SK-N-SH (cell line): Measurements from ENCODE around the gene MS4A10. TPM values are rescaled to one million over a fixed set of nuclear protein-coding genes. Genes with fewer than 3 reads are reported as not detected.

Experiments used
- CTCF ChIA-PET: fragments of 300-600, 350-600 bp; formaldehyde crosslinking; extraction: SDS; loops from one replicate; lab custom pipeline; 2021; lab: Yijun Ruan, JAX
- POLR2A ChIA-PET: fragments of 350-600 bp; sonication (Branson Sonifier 250); formaldehyde crosslinking; extraction: SDS; loops from one replicate; lab custom pipeline; 2020; ENCODE audit warnings: antibody characterized with exemption, inconsistent platforms; lab: Yijun Ruan, JAX
- DNase-seq: peaks from one replicate; pipeline ENCODE4 v3.0.0; 2012
- H2AFZ ChIP-seq: fragments of 200-600 bp; sonication (generic); 2 replicates; pipeline ENCODE4 v1.8.1; 2016; ENCODE audit warnings: antibody characterized with exemption, mild to moderate bottlenecking, low read depth
- H3F3A ChIP-seq: fragments of 200-600 bp; sonication (generic); replicated peaks from 2 replicates; pipeline ENCODE3; 2016; ENCODE audit warnings: antibody characterized with exemption, mild to moderate bottlenecking; ENCODE audit not compliant: insufficient read depth
- H3K27ac ChIP-seq, 2 experiments: fragments of 200-500 bp in 1 of 2; fragments of 200-600 bp in 1 of 2; sonication (Bioruptor generic) in 1 of 2; sonication (generic), shearing (Covaris generic) in 1 of 2; 2 replicates each; pipeline versions ENCODE4 v1.5.1 to v1.6.1; 2014 to 2016; ENCODE audit warnings: low read depth in 2 of 2, inconsistent platforms in 1 of 2, low read length in 1 of 2, mild to moderate bottlenecking in 1 of 2, mixed read lengths in 1 of 2
- H3K27me3 ChIP-seq: fragments of 200-600 bp; sonication (generic), shearing (Covaris generic); 2 replicates; pipeline ENCODE4 v1.6.1; 2016; ENCODE audit warnings: mixed run types; ENCODE audit not compliant: insufficient read depth
- H3K36me3 ChIP-seq, 2 experiments: fragments of 200-500 bp in 1 of 2; fragments of 200-600 bp in 1 of 2; sonication (Bioruptor generic) in 1 of 2; sonication (generic) in 1 of 2; replicated peaks in 1 of 2; 2 replicates each; pipeline versions ENCODE3 to v1.5.1; 2014 to 2016; ENCODE audit warnings: low read length in 1 of 2, mild to moderate bottlenecking in 1 of 2; ENCODE audit not compliant: insufficient read depth in 2 of 2, control insufficient read depth in 1 of 2
- H3K4me1 ChIP-seq, 2 experiments: fragments of 200-500 bp in 1 of 2; fragments of 200-600 bp in 1 of 2; sonication (Bioruptor generic) in 1 of 2; sonication (generic), shearing (Covaris generic) in 1 of 2; 2 replicates each; pipeline versions ENCODE4 v1.5.1 to v1.6.1; 2014 to 2016; ENCODE audit warnings: low read depth in 1 of 2, low read length in 1 of 2, mixed run types in 1 of 2; ENCODE audit not compliant: insufficient read depth in 2 of 2, control insufficient read depth in 1 of 2
- H3K4me2 ChIP-seq: fragments of 200-600 bp; sonication (generic), shearing (Covaris generic); 2 replicates; pipeline ENCODE4 v1.6.1; 2017; ENCODE audit warnings: mixed run types
- H3K4me3 ChIP-seq, 2 experiments: fragments of 200-500 bp in 1 of 2; fragments of 200-600 bp in 1 of 2; sonication (Bioruptor generic) in 1 of 2; sonication (generic), shearing (Covaris generic) in 1 of 2; 2 replicates each; pipeline versions ENCODE4 v1.5.1 to v1.8.1; 2014 to 2016; ENCODE audit warnings: low read depth in 2 of 2, inconsistent platforms in 1 of 2, low read length in 1 of 2, mild to moderate bottlenecking in 1 of 2, mixed read lengths in 1 of 2, moderate library complexity in 1 of 2
- H3K79me2 ChIP-seq: fragments of 200-600 bp; sonication (generic); 2 replicates; pipeline ENCODE4 v1.8.1; 2017; ENCODE audit warnings: mild to moderate bottlenecking; ENCODE audit not compliant: insufficient read depth
- H3K9ac ChIP-seq: fragments of 200-600 bp; sonication (generic); 2 replicates; pipeline ENCODE4 v1.6.1; 2017; ENCODE audit warnings: mixed run types
- H3K9me2 ChIP-seq: fragments of 200-600 bp; sonication (generic); 2 replicates; pipeline ENCODE4 v1.6.1; 2017; ENCODE audit warnings: mixed run types
- H3K9me3 ChIP-seq: fragments of 200-600 bp; sonication (generic); 2 replicates; pipeline ENCODE4 v1.6.1; 2017; ENCODE audit warnings: mixed run types, mild to moderate bottlenecking, moderate library complexity
- H4K20me1 ChIP-seq: fragments of 200-600 bp; sonication (generic); 2 replicates; pipeline ENCODE4 v1.6.1; 2017; ENCODE audit warnings: mild to moderate bottlenecking, mixed run types; ENCODE audit not compliant: insufficient read depth
- ELF1 ChIP-seq: IDR thresholded peaks from 2 replicates; pipeline ENCODE4 v1.4.0; 2012
- EP300 ChIP-seq, 2 experiments: IDR thresholded peaks; 2 replicates each; pipeline versions ENCODE4 v1.4.0 to v1.6.1; 2012; ENCODE audit warnings: borderline replicate concordance in 1 of 2, low read depth in 1 of 2, low read length in 1 of 2
- FOSL2 ChIP-seq: IDR thresholded peaks from 2 replicates; pipeline ENCODE4 v1.4.0; 2012; ENCODE audit warnings: low read depth, mild to moderate bottlenecking, moderate library complexity, borderline replicate concordance
- IRF3 ChIP-seq: fragments of 150-350 bp; IDR thresholded peaks from 2 replicates; pipeline ENCODE4 v1.6.1; 2016; ENCODE audit warnings: mild to moderate bottlenecking, low read depth, low read length
- MEF2A ChIP-seq: IDR thresholded peaks from 2 replicates; pipeline ENCODE4 v1.4.0; 2012; ENCODE audit warnings: low read depth, borderline replicate concordance
- MXI1 ChIP-seq: IDR thresholded peaks from 2 replicates; pipeline ENCODE4 v1.6.1; 2012; ENCODE audit warnings: mild to moderate bottlenecking, low read depth, low read length, improper control_type of control experiment
- NRF1 ChIP-seq: IDR thresholded peaks from 2 replicates; pipeline ENCODE4 v1.6.1; 2012; ENCODE audit warnings: low read depth, mild to moderate bottlenecking, low read length
- RAD21 ChIP-seq: IDR thresholded peaks from 2 replicates; pipeline ENCODE4 v1.6.1; 2012; ENCODE audit warnings: mild to moderate bottlenecking, low read length
- REST ChIP-seq: IDR thresholded peaks from 2 replicates; pipeline ENCODE4 v1.6.1; 2012; ENCODE audit warnings: mild to moderate bottlenecking, low read depth, low read length, moderate library complexity
- RFX5 ChIP-seq: IDR thresholded peaks from 2 replicates; pipeline ENCODE4 v1.6.1; 2012; ENCODE audit warnings: mild to moderate bottlenecking, improper control_type of control experiment, low read length
- SMC3 ChIP-seq: IDR thresholded peaks from 2 replicates; pipeline ENCODE4 v1.6.1; 2012; ENCODE audit warnings: low read depth, low read length, improper control_type of control experiment
- TCF12 ChIP-seq: IDR thresholded peaks from 2 replicates; pipeline ENCODE4 v1.4.0; 2012
- TEAD4 ChIP-seq: IDR thresholded peaks from 2 replicates; pipeline ENCODE4 v1.4.0; 2012; ENCODE audit warnings: mild to moderate bottlenecking, borderline replicate concordance; ENCODE audit not compliant: insufficient read depth
- USF1 ChIP-seq: IDR thresholded peaks from 2 replicates; pipeline ENCODE4 v1.4.0; 2012; ENCODE audit warnings: low read depth, borderline replicate concordance
- YY1 ChIP-seq: IDR thresholded peaks from 2 replicates; pipeline ENCODE4 v1.4.0; 2012; ENCODE audit warnings: low read depth, mild to moderate bottlenecking
- ZBTB33 ChIP-seq: IDR thresholded peaks from 2 replicates; pipeline ENCODE4 v1.4.0; 2012; ENCODE audit warnings: low read depth, borderline replicate concordance
- WGBS: methylation state at CpG from one replicate; pipeline ENCODE4 v1.1.6; 2017; ENCODE audit warnings: low lambda C conversion rate; 5-methylcytosine and 5-hydroxymethylcytosine counted together
- polyA plus RNA-seq, 3 experiments: library from polyadenylated mRNA; depleted of rRNA; stranded (reverse); fragments of >200 nt; gene quantifications; 2 replicates each; pipeline ENCODE4 v1.2.3, GENCODE V29; 2012

The MS4A10 gene
- polyA plus RNA-seq, 1 of the 3 experiments (the other 2 are of a cell fraction), result not detected

- Histone ChIP-seq H3K9ac (no peak overlapping the region), H3K4me1 (no peaks in the 10 kb centered on the region), H2AFZ (no peak overlapping the region), H3F3A (no peaks in the 10 kb centered on the region), H3K27me3 (peaks cover 9% of the 10 kb centered on the region; the same call in 1 of the 2 replicates), H4K20me1 (no peaks in the 10 kb centered on the region), H3K4me3 (no peak overlapping the region), H3K27ac (no peak overlapping the region), H3K4me2 (no peak overlapping the region), H3K79me2 (no peaks in the 10 kb centered on the region), H3K9me3 (no peaks in the 10 kb centered on the region), H3K36me3 (no peaks in the 10 kb centered on the region), H3K9me2 (no peaks in the 10 kb centered on the region)
- TF ChIP-seq ZBTB33, result no peak
- no peak for TF ChIP-seq RAD21
- TF ChIP-seq FOSL2, result no peak
- TF ChIP-seq TEAD4, result no peak
- no peak for TF ChIP-seq MEF2A
- TF ChIP-seq ELF1, result no peak
- no peak for TF ChIP-seq EP300 (IDR thresholded peaks at IDR 0.05; ENCODE audit: borderline replicate concordance in 1 of 2, low read depth in 1 of 2, low read length in 1 of 2)
- TF ChIP-seq USF1, result no peak
- no peak for TF ChIP-seq MXI1
- no peak for TF ChIP-seq TCF12
- no peak for TF ChIP-seq REST
- WGBS, result 3% methylated on average over 3 of the region's 3 CpGs
- DNase-seq, result no peak
- POLR2A ChIA-PET, result no interaction called here
- CTCF ChIA-PET, result interaction anchor here (1.5 to 1.8 kb wide), 2 partner anchors 17 to 395 kb away, joined by 4 to 5 read pairs; no protein-coding TSS in a partner anchor
Observed at GRCh38 chr11:60792521-60792920, 7.4 kb downstream of the MS4A10 start.

- Histone ChIP-seq H3K9me3 (no peaks in the 10 kb centered on the region), H3K27me3 (peaks cover 27% of the 10 kb centered on the region; the same call in 1 of the 2 replicates), H3K9ac (no peak overlapping the region), H3K4me2 (no peak overlapping the region), H2AFZ (no peak overlapping the region), H3K79me2 (no peaks in the 10 kb centered on the region), H3K27ac (no peak overlapping the region), H3K4me3 (no peak overlapping the region), H4K20me1 (no peaks in the 10 kb centered on the region), H3F3A (no peaks in the 10 kb centered on the region), H3K4me1 (no peaks in the 10 kb centered on the region), H3K36me3 (no peaks in the 10 kb centered on the region), H3K9me2 (no peaks in the 10 kb centered on the region)
- 11% methylated on average over 5 of the region's 6 CpGs for WGBS
- POLR2A ChIA-PET, result no interaction called here
- no peak for DNase-seq
- CTCF ChIA-PET, result interaction anchor here (1.1 to 2.1 kb wide), 2 partner anchors 18 to 20 kb away, joined by 3 to 11 read pairs; no protein-coding TSS in a partner anchor
- TF ChIP-seq SMC3 (no peak), ELF1 (no peak), NRF1 (no peak), IRF3 (no peak), REST (no peak), MEF2A (no peak), YY1 (no peak), RFX5 (no peak)
Observed at GRCh38 chr11:60795291-60795690, 10.2 kb downstream of the MS4A10 start.
